Stimulated activated CD4-positive, alpha-beta T cell treated with anti-CD3 and anti-CD28 coated beads, Interleukin-1b, Interleukin-23, amount 100 ng/mL, for 48 hours (primary cell): ENCODE data around the gene ABCC1.

ENCODE experiments used
- DNase-seq: peaks from one replicate; pipeline ENCODE4 v3.0.0-alpha.2; 2020

The ABCC1 gene

DNA sequence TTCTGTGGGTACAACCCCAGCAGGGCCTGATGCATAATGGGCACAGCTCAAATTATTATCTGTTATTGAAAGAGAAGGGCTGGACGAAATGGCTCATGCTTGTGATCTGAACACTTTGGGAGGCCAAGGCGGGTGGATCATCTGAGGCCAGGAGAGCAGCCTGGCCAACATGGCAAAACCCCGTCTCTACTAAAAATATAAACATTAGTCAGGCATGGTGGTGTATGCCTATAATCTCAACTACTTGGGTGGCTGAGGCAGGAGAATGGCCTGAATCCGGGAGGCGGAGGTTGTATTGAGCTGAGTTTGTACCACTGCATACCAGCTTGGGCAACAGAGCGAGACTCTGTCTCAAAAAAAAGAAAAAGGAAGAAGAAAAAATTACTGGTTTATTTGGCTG is 100.7 kb downstream of the ABCC1 start:
- DNase-seq = no peak

DNA sequence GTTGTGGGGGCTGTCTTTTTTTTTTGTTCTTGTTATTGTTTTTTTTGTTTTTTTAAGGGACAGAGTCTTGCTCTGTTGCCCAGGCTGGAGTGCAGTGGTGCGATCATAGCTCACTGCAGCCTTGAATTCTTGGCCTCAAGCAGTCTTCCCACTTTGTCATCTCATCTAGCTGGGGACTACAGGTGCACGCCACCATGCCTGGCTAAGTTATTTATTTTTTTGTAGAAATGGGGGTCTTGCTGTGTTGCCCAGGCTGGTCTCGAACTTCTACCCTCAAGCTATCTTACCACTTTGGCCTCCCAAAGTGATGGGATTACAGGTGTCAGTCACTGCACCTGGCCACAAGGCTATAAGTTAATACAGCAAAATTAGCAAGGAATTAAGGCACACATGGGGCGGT is 101.7 kb downstream of the ABCC1 start:
- DNase-seq = no peak

DNA sequence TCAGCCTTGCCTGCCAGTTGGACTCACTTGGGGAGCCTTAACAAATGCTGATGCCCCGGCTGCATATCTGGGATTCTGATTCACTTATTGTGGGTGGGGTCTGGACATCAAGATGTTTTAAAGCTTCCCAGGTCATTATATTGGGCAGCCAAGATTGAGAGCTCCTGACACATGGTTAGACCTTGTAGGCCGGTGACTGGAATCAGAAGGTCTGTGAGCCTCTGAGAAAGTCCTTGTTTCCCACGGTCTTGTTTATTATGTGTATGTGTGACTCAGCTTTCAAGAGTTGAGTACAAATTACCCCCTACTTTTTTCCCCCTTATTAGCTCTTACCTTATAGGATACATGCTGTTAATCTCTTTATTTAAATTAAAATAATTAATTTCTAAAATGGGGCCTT is 103.5 kb downstream of the ABCC1 start:
- DNase-seq = no peak

DNA sequence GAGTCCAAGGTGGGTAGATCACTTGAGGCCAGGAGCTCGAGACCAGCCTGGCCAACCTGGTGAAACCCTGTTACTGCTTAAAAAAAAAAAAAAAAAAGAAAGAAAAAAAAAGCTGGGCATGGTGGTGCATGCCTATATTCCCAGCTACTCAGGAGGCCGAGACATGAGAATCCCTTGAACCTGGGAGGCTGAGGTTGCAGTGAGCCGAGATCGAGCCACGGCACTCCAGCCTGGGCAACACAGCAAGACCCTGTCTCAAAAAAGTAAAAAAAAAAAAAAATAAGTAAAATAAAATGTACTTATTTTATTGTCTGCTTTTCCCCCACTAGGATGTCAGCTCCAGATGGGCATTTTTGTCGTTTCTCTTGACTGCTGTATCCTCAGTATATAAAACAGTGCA is 107.7 kb downstream of the ABCC1 start:
- no peak for DNase-seq

DNA sequence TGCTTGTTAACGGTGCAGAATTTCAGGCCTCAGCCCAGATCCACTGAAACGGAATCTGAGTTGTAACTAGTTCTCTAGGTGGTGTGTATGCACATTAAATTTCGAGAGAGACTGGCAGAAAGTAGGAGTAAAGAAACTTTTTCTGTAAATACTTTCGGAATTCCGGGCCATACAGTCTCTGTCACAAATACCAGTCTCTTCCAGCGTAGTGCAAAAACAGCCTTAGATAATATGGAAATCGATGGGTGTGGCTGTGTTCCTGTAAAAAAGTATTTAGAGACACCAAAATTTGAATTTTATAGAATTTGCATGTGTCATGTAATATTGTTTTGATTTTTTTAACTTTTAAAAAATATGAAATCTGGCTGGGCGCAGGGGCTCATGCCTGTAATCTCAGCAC is 109.7 kb downstream of the ABCC1 start:
- no peak for DNase-seq

DNA sequence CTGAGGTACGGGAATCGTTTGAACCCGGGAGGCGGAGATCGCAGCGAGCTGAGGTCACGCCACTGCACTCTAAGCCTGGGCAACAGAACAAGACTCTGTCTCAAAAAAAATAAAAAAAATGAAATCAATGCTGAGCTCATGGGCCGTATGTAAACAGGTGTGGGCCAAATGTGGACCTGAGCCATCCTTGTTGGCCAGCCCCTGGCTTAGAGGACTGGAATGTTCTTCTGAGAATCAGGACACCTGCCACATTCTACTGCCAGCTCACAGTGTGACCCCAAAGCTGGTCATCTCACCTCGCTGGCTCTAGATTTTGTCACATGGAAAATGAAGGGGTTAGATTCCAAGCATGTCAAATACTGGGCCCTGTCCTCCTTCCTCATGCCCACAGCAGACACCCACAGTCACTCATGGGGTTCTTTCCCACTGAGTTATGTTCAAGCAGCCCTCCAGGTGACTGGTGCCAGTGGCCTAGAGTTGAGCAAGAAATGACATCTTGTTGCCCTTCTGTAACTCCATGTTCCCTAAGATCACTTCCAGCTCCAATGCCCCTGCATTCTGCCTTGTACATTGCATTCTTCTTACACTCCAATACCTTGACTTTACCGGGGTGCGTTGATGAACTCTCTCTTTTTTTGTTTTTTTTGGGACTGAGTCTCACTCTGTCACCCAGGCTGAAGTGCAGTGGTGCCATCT is 110.6 kb downstream of the ABCC1 start:
- no peak for DNase-seq

DNA sequence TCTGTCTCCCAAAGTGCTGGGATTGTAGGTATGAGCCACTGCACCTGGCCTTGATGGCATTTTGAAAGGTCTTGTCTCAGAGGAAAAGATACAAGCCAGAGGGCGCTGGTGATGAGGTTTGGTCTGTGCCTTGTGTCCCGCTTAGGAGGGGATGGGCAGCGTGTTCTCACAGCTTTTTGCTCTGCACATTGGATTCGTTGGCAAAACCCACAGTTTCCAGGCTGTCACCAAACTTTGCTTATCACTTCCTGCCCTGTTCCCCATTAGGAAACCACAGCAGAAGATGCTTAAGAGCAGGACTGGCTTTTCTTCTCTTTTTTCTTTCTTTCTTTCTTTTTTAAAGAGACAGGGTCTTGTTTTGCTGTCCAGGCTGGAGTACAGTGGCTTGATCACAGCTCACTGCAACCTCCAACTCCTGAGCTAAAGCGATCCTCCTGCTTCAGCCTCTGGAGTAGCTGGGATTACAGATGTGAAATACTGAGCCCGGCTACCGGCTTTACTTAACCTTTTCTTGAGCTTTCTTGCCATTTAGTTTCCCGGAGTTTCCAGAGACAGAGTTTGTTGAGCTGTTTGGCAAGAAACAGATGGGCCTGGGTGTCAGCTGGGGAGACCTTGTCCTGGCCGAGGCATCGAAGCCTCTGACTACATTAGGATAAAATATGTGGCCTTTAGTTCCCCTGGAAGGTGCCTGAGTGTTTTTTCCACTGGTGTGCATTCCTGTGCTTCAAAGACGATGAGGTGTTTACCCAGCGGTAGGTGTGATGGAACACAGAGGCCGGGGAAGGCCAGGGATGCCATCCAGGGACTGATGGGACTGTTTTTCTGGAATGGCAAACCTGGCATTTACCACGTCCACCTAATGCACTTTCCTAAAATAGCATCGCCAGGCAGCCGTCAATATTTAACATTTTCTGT is 112.9 kb downstream of the ABCC1 start:
- no peak for DNase-seq

DNA sequence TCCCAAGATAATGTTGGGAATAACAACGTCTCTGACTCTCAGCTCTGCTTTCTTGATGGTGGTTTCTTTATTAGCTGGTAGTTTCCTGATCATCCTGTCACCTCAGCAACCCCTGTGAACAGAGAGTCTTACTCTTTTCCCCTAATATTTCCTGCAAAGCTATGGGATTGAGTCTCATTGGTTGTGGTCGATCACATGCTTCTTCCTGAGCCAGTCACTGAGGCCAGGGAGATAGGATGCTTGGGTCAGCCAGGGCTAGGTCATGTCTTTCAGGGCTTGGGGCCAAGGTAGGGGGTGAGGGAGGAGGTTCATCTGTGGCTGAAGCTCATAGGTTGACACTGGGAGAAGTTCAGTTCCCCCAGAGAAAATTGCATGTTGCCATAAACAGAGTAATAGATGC is 114.3 kb downstream of the ABCC1 start:
- DNase-seq = no peak

DNA sequence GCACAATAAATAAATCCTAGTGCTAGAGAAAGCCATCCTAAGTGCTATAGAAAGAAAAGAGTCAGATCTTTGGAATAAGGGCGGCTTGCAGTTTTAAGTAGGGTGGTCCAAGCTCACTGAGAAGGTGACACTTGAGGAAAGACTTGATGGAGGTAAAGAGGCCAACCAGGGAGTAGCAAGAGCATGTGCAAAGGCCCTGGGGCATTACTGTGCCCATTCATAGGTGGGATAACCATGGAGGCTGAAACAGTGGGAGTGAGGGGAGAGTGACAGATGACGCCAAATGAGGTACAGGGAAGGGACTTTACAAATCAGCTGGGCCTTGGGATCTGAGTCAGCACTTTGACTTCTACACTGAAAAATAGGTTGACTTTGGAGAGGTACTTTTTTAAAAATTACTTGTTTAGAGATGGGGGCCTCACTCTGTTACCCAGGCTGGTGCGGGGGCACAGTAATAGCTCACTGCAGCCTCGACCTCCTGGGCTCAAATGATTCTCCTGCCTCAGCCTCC is 115.5 kb downstream of the ABCC1 start:
- DNase-seq = no peak

DNA sequence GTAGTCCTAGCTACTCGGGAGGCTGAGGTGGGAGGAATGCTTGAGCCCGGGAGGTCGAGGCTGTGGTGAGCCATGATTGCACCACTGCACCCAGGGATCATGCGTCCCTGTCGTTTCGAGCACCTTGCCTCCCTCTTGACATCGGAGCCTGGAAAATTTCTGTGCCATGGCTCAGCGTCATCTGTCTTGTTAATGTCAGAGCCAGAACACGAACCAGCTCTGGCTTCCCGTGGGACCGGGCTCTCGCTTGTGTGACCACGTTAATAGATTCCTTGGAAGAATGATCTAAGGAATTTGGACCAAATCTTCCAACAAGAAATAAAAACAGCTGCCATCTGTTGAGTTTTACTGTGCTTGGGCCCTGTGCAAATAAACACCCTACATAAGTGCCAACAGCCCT is 117.7 kb downstream of the ABCC1 start:
- no peak for DNase-seq

DNA sequence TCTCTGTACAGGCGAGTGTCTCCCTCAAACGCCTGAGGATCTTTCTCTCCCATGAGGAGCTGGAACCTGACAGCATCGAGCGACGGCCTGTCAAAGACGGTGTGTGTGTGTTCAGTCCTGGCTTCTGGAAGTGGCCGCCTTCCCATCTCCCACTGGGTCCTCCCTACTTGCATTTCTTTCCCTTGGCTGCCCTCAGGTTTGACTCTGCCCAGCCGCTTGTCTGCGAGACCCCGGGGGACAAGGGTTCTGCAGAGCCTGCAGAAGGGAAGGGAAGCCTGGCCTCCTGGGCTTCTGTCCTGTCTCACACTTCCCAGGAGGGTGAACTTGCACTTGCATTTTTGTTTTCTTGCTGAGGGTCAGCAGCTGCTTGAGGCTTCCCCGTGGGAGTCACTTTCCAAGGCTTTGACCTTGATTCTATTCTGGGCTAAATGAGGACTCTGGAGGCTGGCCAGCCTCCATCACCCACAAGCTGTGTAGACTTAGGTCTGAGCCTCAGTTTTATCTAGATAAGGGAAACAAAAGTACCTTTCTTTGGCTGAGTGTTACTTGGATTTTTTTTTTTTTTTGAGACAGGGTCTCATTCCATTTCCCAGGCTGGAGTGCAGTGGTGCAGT is 122.3 kb downstream of the ABCC1 start:
- no peak for DNase-seq

DNA sequence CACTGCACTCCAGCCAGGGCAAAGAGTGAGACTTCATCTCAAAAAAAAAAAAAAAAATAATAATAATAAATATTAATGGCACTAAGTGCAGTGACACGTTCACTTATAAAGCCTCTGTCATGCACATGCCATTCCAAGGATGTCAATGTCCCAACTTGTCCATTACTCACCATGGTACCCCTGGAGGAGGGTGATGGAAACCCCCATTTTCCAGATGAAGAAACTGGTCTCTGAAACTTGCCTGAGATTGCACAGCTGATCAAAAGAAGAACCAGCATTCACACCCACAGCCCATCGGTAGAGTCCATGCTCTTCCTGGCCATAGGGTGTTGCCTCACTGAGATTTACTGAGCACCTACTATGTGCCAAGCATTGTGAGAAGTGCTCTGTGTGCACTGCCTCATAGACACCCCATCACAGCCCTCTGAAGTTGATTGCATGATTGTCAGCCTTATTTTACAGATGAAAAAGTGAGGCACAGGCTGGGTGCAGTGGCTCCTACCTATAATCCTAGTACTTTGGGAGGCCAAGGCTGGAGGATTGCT is 123.7 kb downstream of the ABCC1 start:
- no peak for DNase-seq

DNA sequence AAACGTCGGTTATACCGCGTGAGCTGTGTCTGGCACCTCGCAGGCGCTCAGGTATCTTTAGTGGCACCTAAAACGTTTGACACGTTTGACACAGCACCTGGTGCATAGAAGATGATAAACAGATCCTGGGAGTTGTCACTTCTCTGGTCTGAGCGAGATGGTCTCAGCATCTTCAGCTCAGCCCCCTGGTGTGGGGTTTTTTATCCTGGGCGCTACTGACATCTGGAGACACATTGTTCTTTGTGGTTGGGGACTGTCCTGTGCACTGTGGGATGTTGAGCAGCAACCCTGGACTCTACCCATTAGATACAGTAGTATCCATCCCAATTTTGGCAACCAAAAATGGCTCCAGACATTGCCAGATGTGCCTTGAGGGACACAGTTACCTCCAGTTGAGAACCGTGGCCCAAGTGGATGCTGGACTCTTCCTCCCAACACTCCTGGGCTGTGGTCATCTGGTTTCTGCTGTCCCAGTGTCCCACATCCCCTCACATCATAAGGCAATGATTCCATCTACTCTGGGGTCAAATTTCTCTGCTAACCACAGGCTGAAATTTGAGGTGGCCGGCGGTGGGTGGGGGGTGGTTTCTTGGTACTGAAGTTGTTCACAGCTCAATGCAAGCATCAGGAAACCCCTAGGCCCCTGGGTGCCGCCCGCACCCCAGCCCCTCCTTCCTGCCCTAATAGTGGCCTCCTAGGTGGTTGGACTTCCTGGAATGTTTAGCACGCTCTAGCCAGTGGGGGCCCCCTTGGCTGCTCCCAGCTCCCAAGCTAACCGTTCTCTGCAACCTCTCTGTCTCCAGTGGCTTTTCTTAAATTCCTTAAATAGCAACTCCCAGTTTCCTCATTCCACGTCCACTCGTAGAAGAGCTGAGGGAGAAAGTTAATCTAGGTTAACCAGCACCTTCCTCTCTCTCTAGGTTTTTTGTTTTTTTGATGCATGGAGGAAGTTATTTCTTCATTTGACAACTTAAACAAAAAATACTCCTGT is 124.8 kb downstream of the ABCC1 start:
- DNase-seq = no peak

DNA sequence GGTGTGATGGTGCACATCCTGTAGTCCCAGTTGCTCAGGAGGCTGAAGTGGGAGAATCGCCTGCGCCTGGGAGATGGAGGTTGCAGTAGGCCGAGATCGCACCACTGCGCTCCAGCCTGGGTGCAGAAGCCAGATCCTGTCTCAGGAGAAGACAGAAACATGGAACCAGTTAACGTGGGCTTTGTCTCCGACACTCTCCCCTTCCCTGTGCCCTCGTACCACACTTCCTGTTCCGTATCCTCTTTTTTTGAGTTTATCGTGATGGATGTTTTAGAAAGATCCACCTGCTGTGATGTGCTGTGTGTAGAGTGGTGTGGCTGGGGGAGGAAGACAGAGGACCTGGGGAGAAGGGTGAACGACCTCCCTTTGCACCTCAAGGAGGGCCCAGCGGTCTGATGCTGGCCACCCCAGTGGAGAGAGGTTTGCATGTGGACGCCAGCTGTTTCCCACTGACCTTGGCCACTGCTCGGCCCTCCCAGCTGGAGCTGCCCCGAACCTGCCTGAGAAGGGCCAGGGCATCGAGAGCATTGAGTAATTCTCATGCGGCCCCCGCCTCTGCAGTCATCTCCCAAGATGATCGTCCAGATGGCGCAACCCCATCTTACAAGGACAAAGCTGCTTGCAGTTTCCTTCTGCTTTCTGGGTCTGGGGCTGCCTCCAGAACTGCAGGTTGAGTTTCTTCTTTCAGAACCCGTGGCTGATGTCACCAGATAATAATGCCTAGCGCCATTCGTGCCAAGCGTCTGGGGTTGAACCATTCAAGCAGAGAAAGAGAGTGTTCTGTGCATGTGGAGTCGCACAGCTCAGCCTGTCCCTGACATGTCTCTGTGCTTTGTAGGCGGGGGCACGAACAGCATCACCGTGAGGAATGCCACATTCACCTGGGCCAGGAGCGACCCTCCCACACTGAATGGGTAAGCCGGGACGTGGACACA is 126.3 kb downstream of the ABCC1 start:
- no peak for DNase-seq

DNA sequence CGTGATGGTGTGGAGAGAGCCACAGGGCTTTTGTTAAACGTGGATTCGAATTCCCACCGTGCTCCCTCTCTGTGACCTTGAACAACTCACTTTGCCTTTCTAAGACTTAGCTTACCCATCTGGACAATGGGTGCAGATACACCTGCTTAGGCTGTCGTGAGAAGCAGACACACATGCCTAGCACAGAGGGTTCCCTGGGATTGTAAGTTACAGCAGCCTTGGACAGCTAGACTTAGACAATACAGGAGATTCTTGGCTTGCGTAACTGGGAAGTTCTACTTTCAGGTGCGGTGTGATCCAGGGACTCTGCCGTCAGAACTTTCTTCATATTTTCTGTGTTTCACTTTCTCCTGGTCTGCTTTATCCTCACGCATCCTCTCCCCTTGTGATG is 127.0 kb downstream of the ABCC1 start:
- no peak for DNase-seq

DNA sequence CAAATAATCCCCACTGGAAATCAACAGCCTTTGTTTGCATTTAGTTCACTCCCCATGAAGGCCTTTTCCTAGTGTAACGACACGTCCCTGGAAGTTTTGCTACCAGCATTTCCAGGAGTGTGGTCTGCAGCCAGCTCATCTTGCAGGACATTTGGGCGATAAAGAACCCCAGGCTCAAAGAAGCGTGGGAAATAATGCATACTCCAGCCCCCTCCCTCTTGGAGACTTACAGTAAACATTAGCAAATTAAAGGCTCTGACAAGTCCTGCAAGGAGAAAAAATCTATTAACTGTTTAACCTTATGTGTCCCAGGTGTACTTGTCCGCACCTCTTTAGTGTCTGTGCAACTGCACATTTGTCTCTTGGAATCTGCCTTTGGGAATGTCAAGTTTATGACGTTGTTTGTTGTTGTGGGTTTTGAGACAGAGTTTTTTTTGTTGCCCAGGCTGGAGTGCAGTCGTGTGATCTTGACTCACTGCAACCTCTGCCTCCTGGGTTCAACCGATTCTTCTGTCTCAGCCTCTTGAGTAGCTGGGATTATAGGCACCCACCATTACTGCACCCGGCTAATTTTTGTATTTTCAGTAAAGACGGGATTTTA is 131.1 kb downstream of the ABCC1 start:
- no peak for DNase-seq

DNA sequence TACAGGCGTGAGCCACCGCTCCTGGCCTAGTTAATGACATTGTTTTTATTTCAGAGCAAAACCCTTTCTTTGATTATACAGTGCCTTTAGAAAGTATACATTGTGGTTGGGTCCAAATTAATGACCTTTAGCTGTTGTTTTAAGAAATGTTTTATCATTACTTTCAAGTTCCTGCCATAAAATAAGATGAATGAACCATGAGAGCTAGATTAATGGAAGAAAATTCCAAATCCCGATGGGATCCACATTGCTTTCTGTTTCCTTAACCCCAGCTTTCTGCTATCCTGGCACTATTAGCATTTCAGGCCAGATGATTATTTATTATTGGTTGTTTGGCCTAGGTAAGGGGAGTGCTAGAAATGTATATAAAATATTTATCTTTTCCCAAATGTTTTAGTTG is 131.7 kb downstream of the ABCC1 start:
- no peak for DNase-seq

DNA sequence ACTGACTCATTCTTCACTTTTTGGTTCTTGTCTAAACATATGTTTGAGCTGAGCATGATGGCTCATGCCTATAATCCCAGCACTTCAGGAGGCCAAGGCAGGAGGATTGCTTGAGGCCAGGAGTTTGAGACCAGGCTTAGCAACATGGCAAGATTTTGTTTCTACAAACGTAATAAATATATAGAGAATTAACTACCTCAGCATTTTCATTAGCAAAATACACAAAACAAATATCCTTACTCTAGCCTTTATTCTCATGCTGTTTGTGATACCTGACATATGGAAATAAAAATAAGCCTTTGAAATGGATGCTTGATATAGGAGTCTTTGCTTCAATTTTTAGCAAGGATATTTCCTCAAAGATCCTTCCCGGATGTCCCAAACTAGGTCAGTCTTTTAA is 132.8 kb downstream of the ABCC1 start:
- no peak for DNase-seq

DNA sequence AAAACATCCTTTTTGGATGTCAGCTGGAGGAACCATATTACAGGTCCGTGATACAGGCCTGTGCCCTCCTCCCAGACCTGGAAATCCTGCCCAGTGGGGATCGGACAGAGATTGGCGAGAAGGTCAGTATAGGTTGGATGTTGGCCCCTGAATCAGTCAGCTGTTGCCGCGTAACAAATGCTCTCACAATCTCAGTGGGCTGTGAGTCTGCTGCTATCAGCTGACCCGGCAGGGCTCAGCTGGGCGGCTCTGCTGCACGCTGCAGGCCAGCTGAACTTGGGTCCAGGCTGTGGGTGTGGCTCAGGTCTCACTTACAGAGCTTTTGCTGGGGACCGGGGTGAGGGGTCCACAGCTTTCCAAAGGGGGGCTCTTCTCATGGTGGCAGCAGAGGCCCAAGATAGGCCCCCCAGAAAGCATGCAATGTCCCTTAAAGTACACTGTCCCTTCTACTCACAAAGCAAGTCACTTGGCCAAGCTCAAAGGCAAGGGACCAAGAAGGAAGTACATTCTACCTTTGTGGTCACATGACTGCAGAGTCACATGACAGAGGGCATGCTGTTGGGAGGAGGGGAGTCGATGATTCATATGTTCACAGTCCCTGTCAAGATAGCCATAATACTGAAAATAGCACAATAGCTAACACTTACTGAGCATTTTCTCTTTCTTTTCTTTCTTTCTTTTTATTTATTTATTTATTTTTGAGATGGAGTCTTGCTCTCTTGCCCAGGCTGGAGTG is 134.2 kb downstream of the ABCC1 start:
- peak; percentile 30 for DNase-seq

DNA sequence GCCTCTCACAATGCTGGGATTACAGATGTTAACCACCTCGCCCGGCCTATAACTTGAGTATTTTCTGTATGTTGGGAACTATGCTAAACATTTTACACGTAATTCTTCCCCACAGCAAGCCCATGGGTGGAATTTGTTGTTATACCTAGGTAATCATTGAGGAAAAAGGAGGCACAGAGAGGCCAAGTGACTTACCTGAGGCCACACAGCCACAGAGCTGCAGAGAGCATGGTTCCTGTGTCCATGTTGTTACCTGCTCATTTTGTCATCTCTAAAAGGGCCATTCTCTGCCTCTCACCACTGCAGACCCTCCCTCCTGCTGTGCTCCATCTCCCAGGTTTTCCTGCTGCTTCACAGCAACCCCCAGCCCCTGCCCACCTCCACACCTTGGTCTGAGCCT is 135.5 kb downstream of the ABCC1 start:
- DNase-seq = no peak
